Suppressor macrophage treated with lipopolysaccharide for 4 hours (primary cell): ENCODE measurements around the gene NCAN.
"Not testable (repeated sequence)": the region's sequence is repeated elsewhere in the genome, so short reads cannot be mapped to it uniquely, and the experiment has no call there.

Experiments used
- DNase-seq: peaks from one replicate; pipeline ENCODE4 v3.0.0-alpha.2; 2020

Gene NCAN

GRCh38 chr19:19201697-19202630 is 9.8 kb upstream of the NCAN start:
- no peak for DNase-seq

GRCh38 chr19:19202707-19203011 is 9.1 kb upstream of the NCAN start:
- DNase-seq, result no peak

DNA sequence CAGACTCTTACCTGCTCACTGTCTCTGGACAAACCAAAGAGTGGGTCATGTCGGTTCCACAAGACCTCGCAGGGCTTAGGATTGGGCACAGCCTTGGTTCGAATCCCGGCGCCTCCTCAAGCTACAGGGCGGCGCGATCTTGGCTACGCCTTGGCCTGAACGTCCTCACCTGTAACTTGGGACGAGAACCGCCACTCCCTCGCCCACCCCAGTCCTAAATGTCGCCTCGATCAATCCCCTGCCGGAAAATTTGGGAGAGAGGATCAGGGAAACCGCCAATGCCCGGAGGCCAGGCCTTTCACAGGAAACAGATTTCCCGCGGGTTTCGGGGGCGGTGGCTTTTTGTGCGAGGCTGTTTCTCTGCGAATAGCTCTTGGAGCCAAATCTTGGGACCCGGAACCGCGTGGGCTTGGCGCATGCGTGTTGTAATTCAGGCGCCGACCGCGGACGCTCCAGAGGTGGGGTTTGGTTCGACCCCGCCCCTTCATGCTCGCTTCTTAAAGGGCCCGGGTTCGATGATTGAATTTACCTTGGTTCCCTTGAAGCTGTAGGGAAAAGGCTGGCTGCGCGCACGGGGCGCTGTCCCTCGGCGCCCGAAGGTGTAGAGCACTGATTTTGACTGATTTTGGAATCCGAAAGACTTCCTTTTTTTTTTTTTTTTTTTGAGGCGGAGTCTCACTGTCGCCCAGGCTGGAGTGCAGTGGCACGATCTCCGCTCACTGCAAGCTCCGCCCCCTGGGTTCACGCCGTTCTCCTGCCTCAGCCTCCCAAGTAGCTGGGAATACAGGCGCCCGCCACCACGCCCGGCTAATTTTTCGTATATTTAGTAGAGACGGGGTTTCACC is 8.5 kb upstream of the NCAN start, which contains the start of gene NR2C2AP:
Gene NR2C2AP, minus strand, starts transcription at position 403 of the 845 bp plus-strand sequence. Its CDS starts 354 bp downstream, at position 49.
- DNase-seq, result peak; percentile 97

GRCh38 chr19:19204181-19204580 is 7.6 kb upstream of the NCAN start:
- DNase-seq, result no peak

DNA sequence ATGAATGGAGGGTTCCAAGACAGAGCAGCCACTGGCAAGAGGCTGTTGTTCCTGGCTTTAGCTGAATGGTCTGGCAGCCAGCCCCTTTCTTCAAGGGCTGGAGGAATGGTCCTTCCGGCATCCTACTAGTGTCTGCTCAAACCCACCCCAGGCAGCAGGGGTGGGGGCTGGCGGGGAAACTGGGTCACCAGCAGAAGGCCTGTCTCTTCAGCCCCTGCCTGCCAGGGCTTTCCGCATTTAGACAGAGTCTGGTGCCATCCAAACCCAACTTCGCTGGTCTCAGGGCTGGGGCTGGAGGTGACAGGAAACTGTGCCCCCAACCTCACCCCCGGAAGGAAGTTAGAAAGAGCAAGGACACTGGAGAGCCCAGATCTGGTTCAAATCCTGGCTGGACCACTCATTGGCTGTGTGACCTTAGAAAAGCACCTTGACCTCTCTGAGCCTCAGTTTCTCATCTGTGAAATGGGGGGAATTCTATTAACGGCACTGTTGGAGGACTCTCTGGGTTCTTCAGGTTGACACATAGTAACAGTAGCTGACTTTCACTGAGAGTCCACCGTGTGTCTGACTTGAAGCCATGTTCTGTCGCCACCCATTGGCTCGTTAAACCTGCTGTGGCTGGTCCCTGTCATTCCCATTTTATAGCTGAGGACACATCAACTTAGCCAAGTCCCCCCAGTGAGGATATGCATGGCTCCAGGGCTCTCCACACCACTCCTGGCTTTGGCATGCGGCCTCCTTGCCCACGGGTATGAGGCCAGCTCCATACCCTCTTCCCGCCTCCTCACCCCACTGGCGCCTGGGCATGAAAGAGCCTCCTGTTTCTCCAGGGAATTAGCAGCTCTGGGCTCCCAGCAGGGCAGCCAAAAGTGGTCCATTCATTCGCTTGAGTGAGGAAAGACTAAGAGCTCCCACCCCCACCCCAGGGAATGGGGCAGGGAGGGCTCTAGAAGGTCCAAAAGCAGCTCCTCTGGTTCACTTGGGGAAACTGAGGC is 6.0 kb upstream of the NCAN start:
- DNase-seq, result no peak

- no peak for DNase-seq
Measured at GRCh38 chr19:19206938-19207337, 4.8 kb upstream of the NCAN start.

DNA sequence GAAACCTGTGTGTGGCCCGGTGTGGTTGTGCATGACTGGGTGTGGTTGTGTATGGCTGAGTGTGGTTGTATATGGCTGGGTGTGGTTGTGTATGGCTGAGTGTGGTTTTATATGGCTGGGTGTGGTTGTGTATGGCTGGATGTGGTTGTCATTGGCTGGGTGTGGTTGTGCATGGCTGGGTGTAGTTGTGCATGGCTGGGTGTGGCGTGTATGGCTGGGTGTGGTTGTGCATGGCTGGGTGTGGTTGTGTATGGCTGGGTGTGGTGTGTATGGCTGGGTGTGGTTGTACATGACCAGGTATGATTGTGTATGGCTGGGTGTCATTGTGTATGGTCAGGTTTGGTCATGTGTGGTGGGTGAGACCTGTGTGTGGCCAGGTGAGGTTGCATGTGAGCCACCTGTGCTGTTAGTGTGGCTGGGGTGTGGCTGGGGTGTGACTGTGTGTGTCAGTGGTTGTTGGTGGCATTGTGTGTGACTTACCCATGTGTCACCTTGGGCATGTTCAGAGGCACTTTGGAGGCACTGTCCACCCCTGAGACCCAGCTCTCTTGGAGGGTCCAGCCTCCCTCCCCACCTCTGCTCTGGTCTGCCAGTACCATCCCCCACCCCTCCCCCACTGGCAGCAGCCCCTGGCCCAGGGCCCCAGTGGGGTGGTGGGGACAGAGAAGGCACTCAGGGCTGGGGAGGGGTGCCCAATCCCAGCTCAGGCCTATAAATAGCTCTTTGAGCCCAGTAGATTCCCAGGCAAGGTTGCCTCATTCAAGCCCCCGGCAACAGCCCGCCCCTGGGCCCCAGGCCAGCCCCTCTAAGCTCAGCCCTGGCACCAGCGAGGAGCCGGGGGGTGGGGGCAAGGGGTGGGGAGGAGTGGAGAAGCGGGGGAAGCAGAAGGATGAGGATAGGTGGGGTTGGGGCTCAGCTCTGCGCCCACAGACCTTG is 3.9 kb upstream of the NCAN start:
- DNase-seq, result no peak

GRCh38 chr19:19209372-19209771 is 2.4 kb upstream of the NCAN start:
- no peak for DNase-seq

DNA sequence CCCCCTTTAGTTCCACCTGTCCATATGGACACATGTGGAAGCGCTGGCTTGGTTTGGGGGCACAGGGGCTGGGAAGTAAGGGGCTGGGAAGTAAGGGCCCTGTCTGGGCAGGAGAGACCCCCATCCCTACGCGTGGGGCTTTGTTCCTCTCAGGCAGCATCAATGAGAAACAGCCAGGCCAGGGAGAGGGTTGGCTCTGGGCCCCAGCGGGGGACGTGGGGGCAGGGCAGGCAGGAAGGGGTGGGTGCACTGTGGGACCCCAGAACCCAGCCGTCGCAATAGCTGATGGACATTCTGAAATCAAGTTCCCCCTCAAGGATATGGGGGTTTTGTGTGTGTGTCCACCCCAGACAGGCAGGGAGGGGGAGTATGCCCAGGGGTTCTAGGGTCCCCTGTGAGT is 1.2 kb downstream of the NCAN start:
- DNase-seq, result no peak

- no peak for DNase-seq
Measured at GRCh38 chr19:19213426-19214158, 1.8 kb downstream of the NCAN start.

- no peak for DNase-seq
Measured at GRCh38 chr19:19214159-19214490, 2.4 kb downstream of the NCAN start.

DNA sequence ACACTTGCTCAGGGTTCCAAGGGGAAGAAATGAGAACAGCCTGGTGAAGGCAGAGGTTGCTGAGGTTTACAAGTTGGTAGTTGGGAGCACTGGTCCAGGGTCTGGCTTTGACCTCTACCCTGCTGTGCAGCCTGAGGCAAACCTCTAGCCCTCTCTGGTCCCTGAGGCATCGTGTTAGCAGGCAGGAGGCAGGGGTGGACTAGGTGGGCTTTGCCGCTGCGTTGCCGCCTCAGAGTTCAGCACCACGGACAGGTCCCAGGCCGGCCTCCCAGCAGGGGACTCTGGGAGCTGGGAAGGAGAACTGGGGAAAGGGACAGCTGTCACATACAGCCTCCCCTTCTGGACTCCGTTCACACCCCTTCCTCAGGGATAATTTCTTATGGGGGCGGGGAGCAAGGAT is 3.1 kb downstream of the NCAN start:
- DNase-seq, result peak; percentile 41

DNA sequence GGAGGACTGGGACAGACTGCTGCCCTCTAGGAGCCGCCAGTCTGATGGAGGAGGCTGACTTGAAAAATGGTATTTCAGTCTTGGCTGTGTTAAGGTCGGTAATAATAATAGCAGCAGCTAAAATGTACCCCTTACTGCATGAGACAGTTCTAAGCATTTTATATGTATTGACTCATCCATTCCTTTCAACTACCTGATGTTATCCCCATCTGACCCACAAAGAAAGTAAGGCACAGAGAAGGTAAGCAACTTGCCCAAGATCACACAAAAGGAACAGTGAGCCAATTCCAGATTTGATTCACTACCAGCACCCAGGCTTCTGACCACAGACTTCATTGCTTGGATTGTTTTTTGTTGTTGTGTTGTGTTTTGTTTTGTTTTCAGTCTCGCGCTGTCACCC is 4.0 kb downstream of the NCAN start:
- no peak for DNase-seq

DNA sequence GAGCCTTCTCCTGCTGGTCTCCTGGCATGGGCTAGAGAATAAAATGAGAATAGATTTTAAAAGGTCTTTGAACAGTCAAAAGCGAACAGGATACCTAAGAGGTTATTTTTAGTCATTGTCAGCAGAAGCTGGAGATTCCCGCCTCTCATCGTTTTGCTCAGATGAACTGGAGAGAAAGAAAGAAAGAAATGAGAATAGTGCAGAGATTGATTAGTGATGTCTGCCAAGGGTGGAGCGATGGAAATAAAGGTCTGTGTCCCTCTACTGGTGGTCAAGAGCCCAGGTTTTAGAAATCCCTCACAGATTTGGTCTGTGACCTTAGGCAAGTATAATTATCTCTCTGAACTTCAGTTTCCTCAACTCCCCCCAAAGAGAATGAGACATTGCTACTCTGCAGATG is 5.3 kb downstream of the NCAN start:
- DNase-seq, result peak; percentile 25

- no peak for DNase-seq
Measured at GRCh38 chr19:19218911-19219310, 7.2 kb downstream of the NCAN start.

- not testable (repeated sequence) for DNase-seq
Measured at GRCh38 chr19:19221000-19221399, 9.2 kb downstream of the NCAN start.

DNA sequence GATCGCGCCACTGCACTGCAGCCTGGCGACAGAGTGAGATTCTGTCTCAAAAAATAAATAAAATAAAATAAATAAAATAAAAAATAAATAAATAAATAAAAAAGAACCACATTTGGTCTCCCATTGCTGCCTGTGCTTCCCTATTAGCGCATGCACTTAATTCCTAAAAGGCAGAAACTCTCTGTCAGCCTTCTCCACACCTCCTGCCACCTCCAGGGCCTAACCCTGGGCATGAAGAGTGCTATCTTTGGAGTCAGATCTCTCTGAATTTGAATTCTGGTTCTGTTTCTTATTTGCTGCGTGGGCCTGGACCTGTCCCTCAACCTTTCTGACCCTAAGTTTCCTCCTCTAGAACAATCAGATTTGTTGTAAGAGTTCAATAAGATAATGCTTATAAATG is 11.3 kb downstream of the NCAN start:
- no peak for DNase-seq

DNA sequence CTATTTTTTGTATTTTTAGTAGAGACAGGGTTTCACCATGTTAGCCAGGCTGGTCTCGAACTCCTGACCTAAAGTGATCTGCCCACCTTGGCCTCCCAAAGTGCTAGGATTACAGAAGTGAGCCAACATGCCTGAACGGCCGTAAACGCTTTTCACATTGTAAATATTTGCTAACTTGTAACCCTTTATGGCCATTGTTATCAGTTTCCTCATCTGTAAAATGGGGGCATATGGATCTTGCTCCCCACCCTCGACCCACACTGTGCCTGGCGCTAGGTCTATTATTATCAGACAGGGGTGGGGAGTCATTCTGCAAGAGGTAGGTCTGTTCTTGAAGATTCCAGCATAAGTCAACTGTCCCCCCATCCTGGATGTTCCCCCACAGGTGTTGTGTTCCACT is 11.9 kb downstream of the NCAN start:
- DNase-seq, result no peak

DNA sequence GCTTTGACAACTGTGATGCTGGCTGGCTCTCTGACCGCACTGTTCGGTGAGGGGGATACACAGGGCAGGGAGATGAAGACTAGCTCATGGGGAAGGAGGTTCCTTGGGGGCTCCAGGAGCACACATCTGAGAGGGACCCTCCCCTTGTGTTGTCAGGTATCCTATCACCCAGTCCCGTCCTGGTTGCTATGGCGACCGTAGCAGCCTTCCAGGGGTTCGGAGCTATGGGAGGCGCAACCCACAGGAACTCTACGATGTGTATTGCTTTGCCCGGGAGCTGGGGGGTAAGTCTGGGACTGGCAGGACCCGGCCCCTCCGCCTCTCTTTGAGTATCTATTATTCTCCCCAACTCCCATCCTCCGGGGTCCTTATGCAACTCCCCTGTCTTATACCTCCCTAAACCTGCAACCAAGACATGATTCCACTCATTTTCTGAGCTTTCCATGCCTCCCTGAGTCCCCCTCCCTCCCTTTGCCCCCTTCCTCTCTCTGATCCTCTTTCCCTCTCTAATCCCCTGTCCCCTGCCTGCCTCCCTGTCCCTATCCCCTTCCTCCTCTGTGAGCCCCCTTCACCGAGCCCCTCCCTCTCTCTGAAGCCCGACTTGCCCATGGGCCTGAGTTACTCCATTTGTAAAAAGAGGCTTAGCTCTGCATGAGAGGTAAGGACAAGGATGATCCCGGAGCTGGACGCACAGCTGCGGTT is 12.5 kb downstream of the NCAN start:
- DNase-seq, result no peak

- DNase-seq, result peak; percentile 83
Measured at GRCh38 chr19:19224852-19225494, 13.2 kb downstream of the NCAN start.
